Skeletal muscle tissue (tissue), 5 donors: ENCODE data around the gene SLFN14. TPM values are rescaled to one million over a fixed set of nuclear protein-coding genes. Genes with fewer than 3 reads are reported as not detected.
A peak's percentile ranks its signal among the peaks of the same experiment; 100 is the strongest.

ENCODE experiments used
- H3K27ac ChIP-seq: one replicate; pipeline ENCODE4 v1.7.0; 2013; ENCODE audit warnings: mild to moderate bottlenecking, low read depth, low read length, inconsistent platforms
- H3K27me3 ChIP-seq, 3 donors: one replicate each; pipeline ENCODE4 v1.7.0; 2013; ENCODE audit warnings: low read length in 3 of 3; ENCODE audit not compliant: control insufficient read depth in 3 of 3, insufficient read depth in 3 of 3
- H3K36me3 ChIP-seq, 3 donors: one replicate each; pipeline ENCODE4 v1.7.0; 2013; ENCODE audit warnings: low read length in 3 of 3; ENCODE audit not compliant: control insufficient read depth in 3 of 3, insufficient read depth in 3 of 3
- H3K4me1 ChIP-seq, 3 donors: one replicate each; pipeline ENCODE4 v1.7.0; 2013; ENCODE audit warnings: low read length in 3 of 3, mild to moderate bottlenecking in 3 of 3; ENCODE audit not compliant: control insufficient read depth in 3 of 3, insufficient read depth in 3 of 3
- H3K4me3 ChIP-seq, 3 donors: one replicate each; pipeline ENCODE4 v1.7.0; 2013; ENCODE audit warnings: low read length in 3 of 3
- H3K9ac ChIP-seq, 3 donors: one replicate each; pipeline ENCODE4 v1.7.0; 2013; ENCODE audit warnings: low read length in 3 of 3, mild to moderate bottlenecking in 3 of 3, moderate library complexity in 2 of 3, low read depth in 1 of 3
- H3K9me3 ChIP-seq, 3 donors: one replicate each; pipeline ENCODE4 v1.7.0; 2013; ENCODE audit warnings: low read length in 3 of 3; ENCODE audit not compliant: control insufficient read depth in 3 of 3
- small RNA-seq: library from RNA; depleted of rRNA; stranded (forward); fragments of <200 nt; gene quantifications from one replicate; pipeline ENCODE3, GENCODE V24; 2014
- total RNA-seq: library from RNA; depleted of rRNA; stranded (reverse); fragments of >200 nt; gene quantifications from one replicate; pipeline ENCODE4 v1.2.3, GENCODE V29; 2014
- donor health status: Osteomylitis.

The SLFN14 gene
- total RNA-seq, 1 donor from 2014 or later, result 1.0 TPM

GRCh38 chr17:35514564-35514963 lies 46.1 kb downstream of the SLFN14 start:
- Histone ChIP-seq H3K9ac (no peak overlapping the region), H3K27me3 (peaks cover 2 to 20% (median 3%) of the 10 kb centered on the region in 3 donors), H3K36me3 (no peaks in the 10 kb centered on the region), H3K27ac (no peak overlapping the region), H3K9me3 (no peaks in the 10 kb centered on the region), H3K4me3 (no peak overlapping the region), H3K4me1 (no peaks in the 10 kb centered on the region)

Small RNAs within 50 kb of the gene (small RNA-seq; reads per million reads assigned to genes)
- not detected for gene AC004134.1
- not detected for gene AC015911.1
- 16.8 reads per million, percentile 93 among the genes with 10 or more reads in this experiment for gene SNORD7

Other genes starting within 250 kb of the SLFN14 start
- gene SLFN11, start 187.2 kb downstream of the SLFN14 start, total RNA-seq, result 16.7 TPM
- gene SLFN12, start 128.3 kb downstream of the SLFN14 start, total RNA-seq, result 16.7 TPM
- gene SLFN13, start 112.1 kb downstream of the SLFN14 start, total RNA-seq, result 1.0 TPM
- 0.52 TPM for gene SLFN12L, start 23.1 kb downstream of the SLFN14 start, total RNA-seq
- gene PEX12, start 17.8 kb upstream of the SLFN14 start, total RNA-seq, result 4.7 TPM
- 45.4 TPM for gene AP2B1, start 26.5 kb upstream of the SLFN14 start, total RNA-seq
- 1.6 TPM for gene RASL10B, start 170.8 kb upstream of the SLFN14 start, total RNA-seq
- gene GAS2L2, start 192.4 kb upstream of the SLFN14 start, total RNA-seq, result not detected
- not detected for gene C17orf50, start 200.1 kb upstream of the SLFN14 start, total RNA-seq
- gene MMP28, start 234.8 kb upstream of the SLFN14 start, total RNA-seq, result 4.2 TPM
- gene TAF15, start 248.7 kb upstream of the SLFN14 start, total RNA-seq, result 53.8 TPM